ENCODE results near the gene C1QL4.
"Not testable (repeated sequence)": the region's sequence is repeated elsewhere in the genome, so short reads cannot be mapped to it uniquely, and the experiment has no call there.

Gene C1QL4

DNA sequence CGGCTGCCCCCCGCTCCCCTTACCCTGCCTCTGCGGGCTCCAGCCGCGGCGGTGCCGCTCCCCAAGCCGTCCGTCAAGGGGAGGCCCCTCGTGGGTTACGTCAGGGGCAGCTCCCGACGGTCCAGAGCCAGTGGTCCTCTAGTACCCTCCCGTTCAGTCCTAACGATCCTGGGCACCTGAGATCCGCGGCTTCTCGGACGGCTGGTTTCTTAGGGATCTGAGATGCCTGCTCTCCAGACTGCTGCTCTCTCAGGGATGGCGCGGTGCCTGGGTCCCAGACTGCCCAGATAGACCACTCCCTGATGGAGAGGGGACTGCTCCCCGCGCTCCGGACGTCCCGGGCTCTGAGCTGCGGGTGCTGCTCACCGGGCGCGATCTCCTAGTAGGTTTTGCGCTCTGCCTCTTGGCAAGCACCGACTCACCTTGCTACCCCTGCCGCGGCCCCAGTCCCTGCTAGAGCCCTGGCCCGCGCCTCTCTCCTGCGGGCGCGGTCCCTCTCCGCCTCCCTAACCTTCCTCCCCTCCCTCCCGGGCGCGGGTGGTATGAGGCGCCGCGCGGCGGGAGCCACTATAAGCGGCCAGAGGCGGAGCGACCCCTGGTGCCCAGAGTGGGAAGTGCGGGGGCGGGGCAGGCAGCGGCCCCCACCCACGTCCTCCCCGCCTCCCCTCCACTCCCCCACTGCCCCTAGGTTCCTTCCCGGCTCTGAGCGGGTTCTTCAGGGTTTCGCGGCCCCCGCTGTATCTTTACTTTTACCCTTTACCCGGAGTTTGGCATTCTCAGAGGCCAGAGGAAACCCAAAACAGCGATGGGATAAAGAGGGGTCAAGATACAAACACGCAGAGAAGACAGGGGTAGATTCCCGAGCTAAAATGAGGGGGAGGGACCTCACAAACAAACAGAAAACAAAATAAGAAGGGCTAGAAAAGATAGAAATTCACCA is at the start of gene C1QL4:
TSS of gene C1QL4 (minus strand) at position 544 of the 940 bp plus-strand sequence. CDS start 711 bp downstream, outside the sequence.
- peak; percentile 92 for DNase-seq

DNA sequence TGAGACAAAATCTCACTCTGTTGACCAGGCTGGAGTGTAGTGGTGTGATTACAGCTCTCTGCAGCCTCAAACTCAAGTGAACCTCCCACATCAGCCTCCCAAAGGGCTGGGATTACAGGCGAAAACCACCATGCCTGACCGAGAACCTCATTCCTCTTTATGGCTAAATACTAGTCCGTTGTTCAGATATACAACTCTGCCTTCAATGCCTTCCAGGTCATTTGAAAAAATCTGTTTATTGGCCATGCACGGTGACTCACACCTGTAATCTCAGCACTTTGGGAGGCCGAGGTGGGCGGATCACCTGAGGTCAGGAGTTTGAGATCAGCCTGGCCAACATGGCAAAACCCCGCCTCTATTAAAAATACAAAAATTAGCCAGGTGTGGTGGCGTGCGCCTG is 43.2 kb upstream of the C1QL4 start:
- DNase-seq, result not testable (repeated sequence)

GRCh38 chr12:49377386-49377785 is 40.4 kb upstream of the C1QL4 start:
- no peak for DNase-seq

DNA sequence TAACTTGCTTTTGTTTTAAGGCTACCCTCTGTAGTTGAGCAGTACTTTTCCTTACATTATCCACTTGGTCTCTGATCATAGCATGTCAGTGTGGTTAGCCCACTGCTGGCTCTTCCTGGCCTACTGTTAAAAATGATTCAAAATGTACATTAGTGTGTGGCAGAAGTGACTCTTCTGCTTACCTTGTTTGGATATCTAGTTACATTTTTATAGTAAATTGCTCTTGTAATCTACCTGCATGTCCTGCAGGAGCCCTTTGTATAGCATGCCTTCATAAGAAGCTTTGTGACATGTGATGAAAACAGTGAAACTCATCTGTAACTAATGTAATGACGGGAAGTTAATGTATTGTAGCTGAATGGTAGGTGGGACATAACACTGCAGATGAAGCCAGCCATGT is 38.4 kb upstream of the C1QL4 start:
- DNase-seq, result no peak

GRCh38 chr12:49370539-49370938 is 33.6 kb upstream of the C1QL4 start:
- DNase-seq, result no peak

GRCh38 chr12:49369411-49370145 is 32.6 kb upstream of the C1QL4 start:
- peak; percentile 21 for DNase-seq

DNA sequence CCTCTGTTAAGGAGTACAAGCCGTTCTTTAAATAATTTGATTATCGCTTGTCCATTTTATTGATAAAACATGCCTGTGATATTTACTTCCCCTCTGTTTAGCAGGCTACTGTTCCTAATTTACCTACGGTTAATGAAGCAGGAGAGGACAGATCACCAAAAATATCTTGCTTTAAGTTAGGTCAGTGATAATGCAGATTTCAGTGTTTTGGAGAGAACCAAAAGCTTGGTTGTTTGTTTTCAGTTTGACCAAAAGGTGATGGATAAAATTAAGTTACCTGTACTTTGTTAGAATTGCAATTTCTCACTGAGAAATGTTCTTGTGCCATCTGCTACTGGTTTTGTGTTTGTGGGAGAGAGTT is 31.2 kb upstream of the C1QL4 start:
- no peak for DNase-seq

GRCh38 chr12:49367381-49368239 is 30.6 kb upstream of the C1QL4 start, which contains the start of gene SPATS2:
TSS of gene SPATS2 (plus strand) at chr12:49367462. CDS start at chr12:49461013, 93,551 bp downstream.
- DNase-seq, result no peak

- DNase-seq, result peak; percentile 87
Observed at GRCh38 chr12:49366652-49367380, 29.8 kb upstream of the C1QL4 start.

DNA sequence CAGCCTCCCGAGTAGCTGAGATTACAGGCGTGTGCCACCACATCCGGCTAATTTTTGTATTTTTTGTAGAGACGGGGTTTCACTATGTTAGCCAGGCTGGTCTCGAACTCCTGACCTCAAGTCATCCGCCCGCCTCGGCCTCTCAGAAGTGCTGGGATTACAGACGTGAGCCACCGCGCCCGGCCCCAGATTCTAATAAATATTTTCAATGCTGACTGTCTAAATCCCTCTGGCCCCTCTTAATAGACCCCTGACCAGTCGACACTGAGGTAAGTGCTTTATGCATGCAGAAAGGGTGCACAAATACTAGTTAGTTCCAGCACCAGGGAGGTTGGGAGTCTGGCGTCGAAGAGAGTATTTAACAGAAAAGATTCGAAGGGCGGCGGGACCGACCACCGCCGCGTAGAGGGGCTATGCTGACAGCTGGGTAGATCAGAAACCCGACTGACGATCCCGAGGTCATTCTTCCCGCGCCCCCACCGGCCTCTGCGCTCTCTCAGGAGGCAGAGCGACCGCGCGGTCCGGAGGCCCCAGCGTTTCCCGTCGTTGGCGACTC is 29.2 kb upstream of the C1QL4 start:
- DNase-seq, result no peak

DNA sequence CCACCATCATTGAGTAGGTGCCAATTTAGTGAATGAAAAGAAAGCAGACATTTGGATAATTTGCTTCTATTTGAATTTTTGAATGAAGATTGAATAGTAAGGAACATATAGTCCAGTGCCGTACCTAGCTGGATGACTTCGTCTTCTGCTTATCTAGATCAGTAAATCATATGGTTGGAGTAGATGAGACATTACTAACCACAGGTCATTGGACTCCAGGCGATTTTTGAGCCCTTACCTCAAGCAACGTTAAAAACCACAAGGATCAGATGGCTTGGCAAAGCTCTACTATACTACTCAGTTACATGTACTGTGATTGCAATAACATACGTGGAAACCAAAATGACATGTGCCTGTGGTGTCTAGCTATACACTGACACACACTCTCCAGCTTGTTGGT is 28.6 kb upstream of the C1QL4 start:
- DNase-seq, result no peak

GRCh38 chr12:49364989-49365388 is 28.0 kb upstream of the C1QL4 start:
- no peak for DNase-seq

- DNase-seq, result no peak
Observed at GRCh38 chr12:49362077-49362476, 25.1 kb upstream of the C1QL4 start.

GRCh38 chr12:49359671-49360070 is 22.7 kb upstream of the C1QL4 start:
- DNase-seq, result no peak

GRCh38 chr12:49358483-49359141 is 21.6 kb upstream of the C1QL4 start:
- DNase-seq, result peak; percentile 68

GRCh38 chr12:49357103-49357678 is 20.2 kb upstream of the C1QL4 start:
- DNase-seq, result no peak

GRCh38 chr12:49355913-49356312 is 18.9 kb upstream of the C1QL4 start:
- DNase-seq, result no peak

DNA sequence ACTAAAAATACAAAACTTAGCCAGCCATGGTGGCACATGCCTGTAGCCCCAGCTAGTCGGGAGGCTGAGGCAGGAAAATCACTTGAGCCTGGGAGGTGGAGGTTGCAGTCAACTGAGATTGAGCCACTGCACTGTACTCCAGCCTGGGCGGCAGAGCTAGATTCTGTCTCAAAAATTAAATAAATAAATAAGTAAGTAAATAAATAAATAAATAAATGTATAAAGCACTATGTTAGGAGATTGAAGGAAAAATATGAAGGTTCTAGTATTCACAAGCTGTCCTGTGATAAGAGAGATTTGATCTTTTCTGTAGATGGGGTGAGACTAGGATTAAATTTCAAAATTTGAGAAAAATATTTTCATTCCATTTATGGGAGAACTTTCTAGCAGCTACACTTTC is 15.4 kb upstream of the C1QL4 start:
- DNase-seq, result no peak

DNA sequence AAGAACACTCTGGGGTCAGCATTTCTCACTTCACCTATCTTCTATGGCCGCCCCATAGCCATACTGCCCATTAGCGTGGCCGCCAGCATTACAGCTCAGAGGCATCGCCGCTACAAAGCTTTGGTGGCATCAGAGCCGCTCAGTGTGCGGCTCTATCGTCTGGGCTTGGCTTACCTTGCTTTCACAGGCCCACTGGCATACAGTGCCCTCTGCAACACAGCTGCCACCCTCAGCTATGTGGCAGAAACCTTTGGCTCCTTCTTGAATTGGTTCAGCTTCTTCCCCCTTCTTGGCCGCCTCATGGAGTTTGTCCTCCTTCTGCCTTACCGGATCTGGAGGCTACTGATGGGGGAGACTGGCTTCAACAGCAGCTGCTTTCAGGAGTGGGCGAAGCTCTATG is 12.3 kb upstream of the C1QL4 start:
- no peak for DNase-seq

- no peak for DNase-seq
Observed at GRCh38 chr12:49348781-49349180, 11.8 kb upstream of the C1QL4 start.
